H9 (cell line): ENCODE measurements around the gene P4HB. TPM values are rescaled to one million over a fixed set of nuclear protein-coding genes. Genes with fewer than 3 reads are reported as not detected.

ENCODE experiments used
- DNase-seq: peaks from one replicate; pipeline ENCODE4 v3.0.0-alpha.2; 2017
- H2AFZ ChIP-seq: one replicate; pipeline ENCODE4 v1.6.1; 2013; ENCODE audit warnings: mild to moderate bottlenecking, low read length, control low read depth, moderate library complexity
- H2AK5ac ChIP-seq: 2 replicates; pipeline ENCODE4 v1.6.1; 2013; ENCODE audit warnings: low read length, control low read depth, mixed read lengths; ENCODE audit not compliant: insufficient read length
- H2BK120ac ChIP-seq: one replicate; pipeline ENCODE4 v1.6.1; 2013; ENCODE audit warnings: low read depth, mild to moderate bottlenecking, low read length, control low read depth, inconsistent platforms; ENCODE audit not compliant: poor library complexity, severe bottlenecking
- H2BK12ac ChIP-seq: 2 replicates; pipeline ENCODE4 v1.6.1; 2013; ENCODE audit warnings: low read length, control low read depth, mixed read lengths, low read depth; ENCODE audit not compliant: insufficient read length
- H2BK15ac ChIP-seq: 2 replicates; pipeline ENCODE4 v1.6.1; 2013; ENCODE audit warnings: low read depth, low read length, control low read depth
- H2BK20ac ChIP-seq: one replicate; pipeline ENCODE4 v1.6.1; 2013; ENCODE audit warnings: low read depth, mild to moderate bottlenecking, low read length, control low read depth, inconsistent platforms; ENCODE audit not compliant: poor library complexity, severe bottlenecking
- H2BK5ac ChIP-seq: 2 replicates; pipeline ENCODE4 v1.6.1; 2013; ENCODE audit warnings: low read length, control low read depth, mixed read lengths; ENCODE audit not compliant: insufficient read length
- H3K14ac ChIP-seq: 2 replicates; pipeline ENCODE4 v1.6.1; 2013; ENCODE audit warnings: low read length, control low read depth; ENCODE audit not compliant: insufficient read depth
- H3K18ac ChIP-seq: 2 replicates; pipeline ENCODE4 v1.6.1; 2013; ENCODE audit warnings: low read depth, mild to moderate bottlenecking, mixed read lengths, low read length, control low read depth; ENCODE audit not compliant: insufficient read length
- H3K23ac ChIP-seq: 2 replicates; pipeline ENCODE4 v1.6.1; 2013; ENCODE audit warnings: low read length, control low read depth, mixed read lengths, low read depth; ENCODE audit not compliant: insufficient read length
- H3K23me2 ChIP-seq: 2 replicates; pipeline ENCODE4 v1.6.1; 2013; ENCODE audit warnings: low read depth, mild to moderate bottlenecking, mixed read lengths, low read length, control low read depth; ENCODE audit not compliant: insufficient read length, poor library complexity, severe bottlenecking
- H3K27ac ChIP-seq: 2 replicates; pipeline ENCODE4 v1.5.1; 2013; ENCODE audit warnings: low read length, control low read depth, mixed read lengths, low read depth; ENCODE audit not compliant: insufficient read length
- H3K27me3 ChIP-seq: 2 replicates; pipeline ENCODE4 v1.6.1; 2013; ENCODE audit warnings: low read length, control low read depth, inconsistent platforms; ENCODE audit not compliant: insufficient read depth
- H3K4ac ChIP-seq: 2 replicates; pipeline ENCODE4 v1.6.1; 2013; ENCODE audit warnings: low read depth, mild to moderate bottlenecking, control low read depth, inconsistent platforms, low read length, moderate library complexity
- H3K4me1 ChIP-seq: 2 replicates; pipeline ENCODE4 v1.6.1; 2013; ENCODE audit warnings: low read length, control low read depth, inconsistent platforms; ENCODE audit not compliant: insufficient read depth
- H3K4me2 ChIP-seq: 2 replicates; pipeline ENCODE4 v1.6.1; 2013; ENCODE audit warnings: low read length, control low read depth, mixed read lengths; ENCODE audit not compliant: insufficient read length, insufficient read depth
- H3K56ac ChIP-seq: 2 replicates; pipeline ENCODE4 v1.6.1; 2013; ENCODE audit warnings: low read depth, mild to moderate bottlenecking, mixed read lengths, low read length, control low read depth; ENCODE audit not compliant: insufficient read length
- H3K79me1 ChIP-seq: 2 replicates; pipeline ENCODE4 v1.6.1; 2013; ENCODE audit warnings: low read depth, mild to moderate bottlenecking, moderate library complexity, low read length, control low read depth, inconsistent platforms; ENCODE audit not compliant: insufficient read depth, poor library complexity, severe bottlenecking
- H3K79me2 ChIP-seq: 2 replicates; pipeline ENCODE4 v1.6.1; 2013; ENCODE audit warnings: low read length, control low read depth, inconsistent platforms; ENCODE audit not compliant: insufficient read depth
- H3K9ac ChIP-seq: 2 replicates; pipeline ENCODE4 v1.6.1; 2013; ENCODE audit warnings: low read length, control low read depth, mixed read lengths; ENCODE audit not compliant: insufficient read length; ENCODE audit errors: extremely low read depth
- H3K9me3 ChIP-seq: one replicate; pipeline ENCODE4 v1.6.1; 2013; ENCODE audit warnings: low read depth, low read length, inconsistent platforms; ENCODE audit not compliant: control insufficient read depth
- H3T11ph ChIP-seq: one replicate; pipeline ENCODE4 v1.6.1; 2013; ENCODE audit warnings: mild to moderate bottlenecking, low read length, control low read depth, inconsistent platforms
- H4K20me1 ChIP-seq: one replicate; pipeline ENCODE4 v1.6.1; 2013; ENCODE audit not compliant: control insufficient read depth, insufficient read length, insufficient read depth
- H4K5ac ChIP-seq: 2 replicates; pipeline ENCODE4 v1.6.1; 2013; ENCODE audit warnings: low read depth, mild to moderate bottlenecking, mixed read lengths, low read length, control low read depth; ENCODE audit not compliant: insufficient read length
- H4K8ac ChIP-seq: replicated peaks from 2 replicates; pipeline ENCODE4 v1.6.1; 2013; ENCODE audit warnings: low read length, control low read depth, mixed read lengths, low read depth; ENCODE audit not compliant: insufficient read length
- H4K91ac ChIP-seq: 2 replicates; pipeline ENCODE4 v1.6.1; 2013; ENCODE audit warnings: low read depth, mild to moderate bottlenecking, moderate library complexity, mixed read lengths, low read length, control low read depth; ENCODE audit not compliant: insufficient read length
- H3K27ac Mint-ChIP-seq, 3 experiments: 2 replicates in 2 of 3; 3 replicates in 1 of 3; pipeline ENCODE4 v1.8.0; 2020 to 2021; ENCODE audit warnings: mixed read lengths in 3 of 3, mild to moderate bottlenecking in 1 of 3, moderate library complexity in 1 of 3
- H3K27me3 Mint-ChIP-seq: 2 replicates; pipeline ENCODE4 v1.8.0; 2021; ENCODE audit warnings: low read depth, mild to moderate bottlenecking, moderate library complexity, mixed read lengths
- H3K36me3 Mint-ChIP-seq, 3 experiments: 2 replicates in 2 of 3; 3 replicates in 1 of 3; pipeline ENCODE4 v1.8.0; 2020 to 2021; ENCODE audit warnings: low read depth in 3 of 3, mixed read lengths in 3 of 3; ENCODE audit not compliant: insufficient read depth in 1 of 3
- H3K4me1 Mint-ChIP-seq, 2 experiments: 2 replicates each; pipeline ENCODE4 v1.8.0; 2020; ENCODE audit warnings: mixed read lengths in 2 of 2
- H3K4me3 Mint-ChIP-seq, 2 experiments: 2 replicates in 1 of 2; 3 replicates in 1 of 2; pipeline ENCODE4 v1.8.0; 2020 to 2021; ENCODE audit warnings: mild to moderate bottlenecking in 2 of 2, mixed read lengths in 2 of 2, moderate library complexity in 1 of 2
- H3K9me3 Mint-ChIP-seq, 2 experiments: 2 replicates in 1 of 2; 3 replicates in 1 of 2; pipeline ENCODE4 v1.8.0; 2020; ENCODE audit warnings: mild to moderate bottlenecking in 2 of 2, mixed read lengths in 2 of 2, moderate library complexity in 1 of 2
- CTCF ChIP-seq: fragments of 200-600 bp; sonication (generic); conservative IDR thresholded peaks from 3 replicates; pipeline ENCODE4 v1.8.0; 2021; ENCODE audit warnings: antibody characterized with exemption, mild to moderate bottlenecking
- WGBS: extraction: QIAGEN DNeasy Blood & Tissue Kit; methylation state at CpG from one replicate; pipeline ENCODE4 v1.1.7; 2013; ENCODE audit warnings: missing lambda C conversion rate, low lambda C conversion rate, mixed read lengths; ENCODE audit not compliant: insufficient read length; ENCODE audit errors: extremely low coverage; 5-methylcytosine and 5-hydroxymethylcytosine counted together
- total RNA-seq: library from RNA; stranded (reverse); gene quantifications from 2 replicates; pipeline ENCODE4 v1.2.1, GENCODE V29; 2021

The P4HB gene
- total RNA-seq, 1 experiment from 2014 or later: 366 TPM

DNA sequence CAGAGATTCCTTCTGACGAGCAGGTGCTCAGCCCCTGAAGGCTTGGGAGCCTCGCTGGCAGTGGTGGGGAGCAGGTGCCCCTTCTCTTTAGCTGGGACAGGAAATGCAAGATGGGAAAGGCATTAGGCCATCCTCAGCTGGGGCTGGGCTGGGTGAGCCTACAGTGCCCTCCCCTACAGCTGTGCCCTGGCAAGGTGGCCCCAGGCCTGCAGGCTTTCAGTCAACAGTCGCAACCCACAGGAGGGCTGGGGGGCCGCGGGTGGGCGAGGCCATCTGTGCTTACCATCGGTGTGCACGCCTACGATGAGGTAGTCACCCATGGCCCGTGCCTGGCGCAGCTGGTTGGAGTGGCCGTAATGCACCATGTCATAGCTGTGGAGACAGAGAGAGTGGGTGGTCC, 48.9 kb upstream of the P4HB start:
- no peak for DNase-seq
- Histone ChIP-seq H3K4me1 (no peaks in the 10 kb centered on the region), H2BK5ac (no peak overlapping the region), H3K14ac (no peak overlapping the region), H3K23ac (no peak overlapping the region), H4K8ac (no peak overlapping the region), H2BK20ac (no peak overlapping the region), H3K4ac (no peak overlapping the region), H3K18ac (no peak overlapping the region), H2BK15ac (no peak overlapping the region), H3K23me2 (peaks cover 6% of the 10 kb centered on the region), H3K79me1 (no peaks in the 10 kb centered on the region), H3K4me2 (no peak overlapping the region), H3K9me3 (no peaks in the 10 kb centered on the region), H2AFZ (no peak overlapping the region), H4K91ac (no peak overlapping the region), H3K9ac (no peak overlapping the region), H2BK12ac (no peak overlapping the region), H3K27me3 (no peaks in the 10 kb centered on the region), H3K27ac (no peak overlapping the region), H2AK5ac (no peak overlapping the region), H4K5ac (no peak overlapping the region), H3T11ph (no peak overlapping the region), H2BK120ac (no peak overlapping the region), H3K56ac (no peak overlapping the region), H3K79me2 (no peaks in the 10 kb centered on the region), H4K20me1 (no peaks in the 10 kb centered on the region)
- WGBS: no CpG with 5 or more reads among the region's 12 CpGs
- no peaks in the 10 kb centered on the region for H3K9me3 Mint-ChIP-seq
- peaks cover 9 to 27% (median 18%) of the 10 kb centered on the region in 3 experiments; a peak in 6 of 7 replicates for H3K36me3 Mint-ChIP-seq
- TF ChIP-seq CTCF: no peak
- no peak overlapping the region for H3K4me3 Mint-ChIP-seq
- H3K27me3 Mint-ChIP-seq: no peaks in the 10 kb centered on the region
- no peak overlapping the region for H3K27ac Mint-ChIP-seq
- H3K4me1 Mint-ChIP-seq: peaks cover 0 to 2% of the 10 kb centered on the region in 2 experiments; a peak in 2 of 4 replicates
